ENCODE measurements around the gene KRT79.

- TF ChIP-seq POLR2A (IDR thresholded peaks at IDR 0.05) (no peak), CTCF (IDR thresholded peaks at IDR 0.05) (no peak), POLR2AphosphoS5 (IDR thresholded peaks at IDR 0.05) (no peak), EP300 (IDR thresholded peaks at IDR 0.05; ENCODE audit: low read depth) (no peak)
Observed at GRCh38 chr12:52847335-52848102, 13.4 kb upstream of the KRT79 start.
